ENCODE measurements around the gene YAF2.
A peak's percentile ranks its signal among the peaks of the same experiment; 100 is the strongest.
"Not testable (repeated sequence)": the region's sequence is repeated elsewhere in the genome, so short reads cannot be mapped to it uniquely, and the experiment has no call there.

YAF2 gene

DNA sequence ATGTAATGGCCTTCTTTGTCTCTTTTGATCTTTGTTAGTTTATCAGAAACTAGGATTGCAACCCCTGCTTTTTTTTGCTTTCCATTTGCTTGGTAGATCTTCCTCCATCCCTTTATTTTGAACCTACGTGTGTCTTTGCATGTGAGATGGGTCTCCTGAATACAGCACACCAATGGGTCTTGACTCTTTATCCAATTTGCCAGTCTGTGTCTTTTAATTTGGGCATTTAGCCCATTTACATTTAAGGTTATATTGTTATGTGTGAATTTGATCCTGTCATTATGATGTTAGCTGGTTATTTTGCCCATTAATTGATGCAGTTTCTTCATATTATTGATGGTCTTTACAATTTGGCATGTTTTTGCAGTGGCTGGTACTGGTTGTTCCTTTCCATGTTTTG, 14.6 kb upstream of the YAF2 start:
- not testable (repeated sequence) for DNase-seq (ENCODE audit: low spot score)

DNA sequence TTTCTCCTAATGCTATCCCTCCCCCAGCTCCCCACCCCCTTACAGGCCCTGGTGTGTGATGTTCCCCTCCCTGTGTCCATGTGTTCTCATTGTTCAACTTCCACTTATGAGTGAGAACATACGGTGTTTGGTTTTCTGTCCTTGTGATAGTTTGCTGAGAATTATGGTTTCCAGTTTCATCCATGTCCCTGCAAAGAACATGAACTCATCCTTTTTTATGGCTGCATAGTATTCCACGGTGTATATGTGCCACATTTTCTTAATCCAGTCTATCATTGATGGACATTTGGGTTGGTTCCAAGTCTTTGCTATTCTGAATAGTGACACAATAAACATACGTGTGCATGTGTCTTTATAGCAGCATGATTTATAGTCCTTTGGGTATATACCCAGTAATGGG, 11.0 kb upstream of the YAF2 start:
- not testable (repeated sequence) for DNase-seq (ENCODE audit: low spot score)

DNA sequence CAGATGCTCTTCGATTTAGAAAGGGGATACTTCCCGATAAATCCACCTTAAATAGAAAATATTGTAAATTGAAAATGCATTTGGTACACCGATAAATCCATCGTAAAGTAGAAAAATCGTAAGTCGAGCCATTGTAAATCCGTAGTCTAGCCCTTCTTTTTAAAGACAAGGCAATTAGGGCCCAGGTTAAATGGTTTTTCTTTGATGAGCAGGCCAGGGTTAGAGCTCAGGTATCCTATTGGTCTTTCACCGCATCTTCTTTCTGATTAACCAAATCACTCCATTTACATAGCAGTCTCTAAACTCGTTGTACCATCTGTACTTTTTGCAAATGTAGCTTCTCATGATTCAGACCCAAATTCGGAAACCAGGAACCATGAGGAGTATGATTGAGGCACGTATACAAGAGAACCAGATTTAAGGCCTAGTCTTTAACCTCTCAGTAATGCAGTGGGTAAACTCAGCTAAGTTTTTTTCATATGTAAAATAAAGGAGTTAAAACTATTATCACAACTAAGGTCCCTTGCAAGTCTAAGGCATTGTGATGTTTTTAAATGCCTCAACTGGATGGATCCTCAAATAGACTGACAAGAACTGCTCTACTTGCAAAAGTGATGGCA, 2.2 kb upstream of the YAF2 start:
- DNase-seq (ENCODE audit: low spot score) = no peak

DNA sequence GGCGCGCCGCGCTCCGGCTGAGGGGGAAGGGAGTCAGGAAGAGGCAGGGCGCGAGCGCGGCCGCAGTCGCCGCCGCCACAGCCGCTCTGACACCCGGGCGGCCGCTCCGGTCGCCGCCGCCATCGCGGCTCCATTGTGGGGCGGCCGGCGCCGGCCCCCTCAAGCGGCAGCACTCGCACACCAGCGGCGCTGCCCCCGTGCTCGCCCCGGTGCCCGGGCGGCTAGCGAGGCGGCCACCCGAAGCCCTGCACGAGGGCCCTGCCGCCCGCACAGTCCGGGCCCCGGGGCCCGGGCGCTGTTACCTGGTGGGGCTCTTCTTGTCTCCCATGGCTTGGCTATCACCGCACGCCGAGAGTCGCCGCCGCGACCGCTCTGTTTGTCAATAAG, 202 bp downstream of the YAF2 start:
- DNase-seq (ENCODE audit: low spot score) = no peak

DNA sequence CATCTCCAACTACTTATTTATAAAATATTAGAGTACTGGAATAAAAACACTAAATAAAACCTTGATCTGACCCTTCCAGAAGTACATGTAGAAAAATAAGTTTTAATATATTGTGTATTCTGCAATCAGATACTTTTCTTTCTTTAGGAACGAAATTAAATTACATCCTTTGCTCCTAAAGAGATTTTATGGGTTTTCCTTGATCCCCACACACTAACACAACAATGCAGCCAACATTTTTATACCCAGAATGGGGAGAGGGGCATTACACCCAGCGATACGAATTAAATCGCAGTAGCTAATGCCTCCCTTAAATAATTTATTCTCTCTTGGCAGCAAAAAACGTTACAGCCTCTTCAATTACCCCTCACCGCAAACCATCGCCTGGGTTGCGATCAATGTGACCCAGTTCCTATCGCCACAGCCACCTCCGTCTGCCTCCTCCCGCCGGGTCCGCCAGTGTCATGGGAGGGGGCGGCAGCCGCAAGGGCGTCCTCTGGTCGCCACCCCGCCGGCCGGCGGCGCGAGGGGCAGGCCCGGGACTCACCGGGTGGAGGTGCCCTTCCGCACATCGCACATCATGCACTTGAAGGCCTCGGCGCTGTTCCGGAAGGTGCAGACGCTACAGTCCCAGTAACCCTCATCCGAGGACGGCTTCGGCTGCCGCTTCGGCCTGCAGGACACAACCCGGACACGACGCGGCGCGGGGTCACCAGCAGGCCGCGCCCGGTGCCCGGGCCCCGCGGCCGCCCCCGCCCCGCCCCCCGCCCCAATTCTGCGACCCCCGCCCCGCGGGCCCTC, 796 bp downstream of the YAF2 start:
- peak; percentile 51 for DNase-seq (ENCODE audit: low spot score)

DNA sequence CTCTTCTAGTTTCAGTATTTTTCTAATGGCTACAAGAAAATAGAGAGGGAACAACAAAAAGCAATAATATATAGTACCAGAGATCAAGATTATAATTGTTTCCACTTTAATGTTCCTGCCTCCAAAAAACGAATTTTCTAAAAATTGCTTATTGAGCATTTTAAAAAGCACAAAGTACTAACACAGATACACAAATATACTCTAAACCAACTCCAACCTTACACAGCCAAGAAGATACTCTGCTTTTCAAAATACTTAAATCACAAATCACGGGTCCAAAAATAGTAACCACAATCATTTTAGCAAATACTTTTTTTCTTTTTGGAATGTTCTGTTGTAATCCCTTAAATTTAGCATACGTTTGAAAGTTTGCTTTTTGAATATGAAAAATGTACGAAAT, 2.0 kb downstream of the YAF2 start:
- DNase-seq (ENCODE audit: low spot score) = no peak

DNA sequence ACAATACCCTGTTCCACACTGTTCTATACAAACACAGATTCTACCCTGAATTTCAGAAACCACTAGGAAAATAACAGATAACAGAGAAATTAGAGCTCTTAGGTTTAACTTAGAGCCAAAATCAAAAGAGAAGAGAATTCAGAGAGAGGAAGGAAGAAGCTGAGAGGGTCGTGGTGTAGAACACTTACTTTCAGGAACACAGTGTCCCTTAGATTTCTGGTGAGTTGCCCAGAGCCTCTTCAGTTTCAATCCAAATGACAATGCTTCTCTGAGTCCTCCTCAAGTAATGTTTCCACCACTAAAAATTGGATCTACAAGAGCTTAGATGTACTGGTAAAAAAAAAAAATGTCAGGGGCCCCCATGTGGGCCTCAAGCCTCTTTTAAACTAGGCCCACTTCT, 2.6 kb downstream of the YAF2 start:
- DNase-seq (ENCODE audit: low spot score) = no peak

DNA sequence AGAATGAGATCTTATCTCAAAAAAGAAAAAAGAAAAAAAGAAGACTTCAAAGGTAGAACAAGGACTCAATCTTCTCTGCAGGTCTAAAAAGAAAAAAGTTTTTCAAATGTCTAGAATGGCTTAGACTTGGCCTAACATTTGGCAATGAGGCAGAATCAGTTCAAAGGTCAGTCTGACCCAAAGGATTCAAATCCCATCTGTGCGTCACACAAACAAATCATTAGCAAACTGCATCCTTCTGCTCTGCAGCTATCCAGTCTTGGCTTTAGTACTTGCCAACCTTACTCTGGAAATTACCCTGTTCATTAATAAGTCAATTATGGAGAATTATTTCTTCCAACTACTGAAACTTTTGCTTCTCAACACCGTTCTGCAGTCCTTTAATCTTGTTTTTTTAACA, 3.1 kb downstream of the YAF2 start:
- no peak for DNase-seq (ENCODE audit: low spot score)

DNA sequence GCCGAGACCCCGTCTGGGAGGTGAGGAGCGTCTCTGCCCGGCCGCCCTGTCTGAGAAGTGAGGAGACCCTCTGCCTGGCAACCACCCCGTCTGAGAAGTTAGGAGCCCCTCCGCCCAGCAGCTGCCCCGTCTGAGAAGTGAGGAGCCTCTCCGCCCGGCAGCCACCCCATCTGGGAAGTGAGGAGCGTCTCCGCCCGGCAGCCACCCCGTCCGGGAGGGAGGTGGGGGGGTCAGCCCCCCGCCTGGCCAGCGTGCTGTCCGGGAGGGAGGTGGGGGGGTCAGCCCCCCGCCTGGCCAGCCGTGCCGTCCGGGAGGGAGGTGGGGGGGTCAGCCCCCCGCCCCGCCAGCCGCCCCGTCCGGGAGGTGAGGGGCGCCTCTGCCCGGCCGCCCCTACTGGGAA, 10.5 kb downstream of the YAF2 start:
- DNase-seq (ENCODE audit: low spot score) = not testable (repeated sequence)

DNA sequence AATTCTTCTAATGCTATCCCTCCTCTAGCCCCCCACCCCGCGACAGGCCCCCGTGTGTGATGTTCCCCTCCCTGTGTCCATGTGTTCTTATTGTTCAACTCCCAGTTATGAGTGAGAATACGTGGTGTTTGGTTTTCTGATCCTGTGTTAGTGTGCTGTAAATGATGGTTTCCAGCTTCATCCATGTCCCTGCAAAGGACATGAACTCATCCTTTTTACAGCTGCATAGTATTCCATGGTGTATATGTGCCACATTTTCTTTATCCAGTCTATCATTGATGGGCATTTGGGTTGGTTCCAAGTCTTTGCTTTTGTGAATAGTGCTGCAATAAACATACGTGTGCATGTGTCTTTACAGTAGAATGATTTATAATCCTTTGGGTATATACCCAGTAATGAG, 13.5 kb downstream of the YAF2 start:
- DNase-seq (ENCODE audit: low spot score) = not testable (repeated sequence)

DNA sequence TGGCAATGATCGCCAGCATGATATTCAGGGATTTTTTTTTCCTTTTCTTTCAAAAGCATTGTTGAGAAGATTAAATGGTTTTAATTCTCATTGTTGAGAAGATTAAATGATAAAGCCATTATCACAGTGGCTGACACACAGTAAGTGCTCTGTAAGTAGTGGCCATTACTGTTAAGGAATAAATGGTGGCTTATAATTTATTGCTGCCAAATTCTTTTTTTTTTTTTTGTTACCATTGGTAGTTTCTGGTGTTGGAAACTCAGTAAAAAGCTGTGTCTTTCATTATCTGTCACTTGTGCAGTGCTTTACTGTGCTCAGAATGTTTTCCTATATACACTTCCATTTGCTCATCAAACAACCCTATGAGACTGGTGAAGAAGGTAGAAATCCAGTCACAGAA, 15.3 kb downstream of the YAF2 start:
- no peak for DNase-seq (ENCODE audit: low spot score)

DNA sequence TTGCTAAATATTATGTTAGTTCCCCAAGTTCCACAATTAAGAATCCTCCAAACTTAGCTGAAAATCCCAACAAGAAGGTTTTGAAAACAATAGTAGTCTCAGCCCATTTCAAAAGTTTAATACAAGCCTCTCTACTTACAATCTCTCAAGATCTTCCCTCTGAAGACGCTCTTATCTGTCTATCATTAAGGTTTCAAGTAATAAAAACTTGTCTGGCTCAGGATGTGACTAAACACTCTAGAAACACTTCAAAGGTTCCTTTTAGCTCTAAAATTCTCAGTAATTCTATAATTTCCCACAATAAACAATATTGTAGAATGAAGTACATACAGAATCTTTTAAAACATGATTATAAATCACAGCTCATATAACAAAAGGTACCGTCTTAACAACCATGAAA, 16.3 kb downstream of the YAF2 start:
- no peak for DNase-seq (ENCODE audit: low spot score)

DNA sequence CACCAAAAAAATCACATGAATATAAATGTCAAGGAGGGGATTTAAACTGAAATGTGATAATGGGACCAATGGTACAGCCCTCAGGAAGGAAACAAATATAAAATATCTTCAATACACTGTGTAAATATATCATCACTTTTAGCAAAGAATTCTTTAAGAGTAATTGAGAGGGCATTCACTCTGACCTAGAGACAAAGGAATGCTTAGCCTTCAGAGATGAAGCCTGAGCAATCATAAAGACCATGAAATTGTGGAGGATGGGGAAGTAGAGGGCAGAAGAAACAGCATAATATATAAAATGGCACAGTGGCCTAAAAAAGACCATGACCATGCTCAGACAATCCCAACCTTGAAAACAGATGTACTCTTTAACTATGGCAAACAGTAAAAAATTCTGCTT, 20.4 kb downstream of the YAF2 start:
- no peak for DNase-seq (ENCODE audit: low spot score)

DNA sequence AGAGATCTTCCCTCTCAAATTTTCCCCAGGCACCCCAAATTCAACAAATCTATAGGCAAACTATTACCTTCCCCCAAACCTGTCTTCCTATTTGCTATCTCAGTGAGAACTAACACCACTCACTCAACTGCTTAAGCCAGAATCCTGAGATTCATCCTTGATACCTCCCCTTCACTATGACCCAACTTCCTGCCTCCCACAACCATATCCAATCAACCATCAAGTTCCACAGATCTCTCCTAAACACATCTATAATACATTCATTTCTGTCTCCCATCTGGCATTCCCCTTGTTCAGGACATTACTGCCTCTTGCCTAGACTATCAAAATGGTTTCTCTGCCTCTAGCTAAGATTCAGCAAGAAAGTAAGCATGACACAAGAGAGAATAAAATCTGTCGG, 21.3 kb downstream of the YAF2 start:
- DNase-seq (ENCODE audit: low spot score) = no peak

DNA sequence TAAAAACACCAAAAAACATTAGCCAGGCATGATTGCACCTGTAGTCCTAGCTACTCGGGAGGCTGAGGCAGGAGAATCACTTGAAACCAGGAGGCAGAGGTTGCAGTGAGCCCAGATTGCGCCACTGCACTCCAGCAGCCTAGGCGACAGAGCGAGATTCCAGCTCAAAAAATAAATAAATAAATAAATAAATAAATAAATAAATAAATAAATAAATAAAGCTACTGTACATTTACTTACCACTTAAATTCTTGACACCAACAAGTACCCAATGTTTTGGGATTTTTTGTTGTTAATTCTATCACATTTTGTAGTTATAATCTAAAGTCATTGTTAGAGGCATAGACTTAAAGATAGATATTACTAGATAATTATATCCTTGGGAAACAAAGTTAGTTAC, 22.3 kb downstream of the YAF2 start:
- not testable (repeated sequence) for DNase-seq (ENCODE audit: low spot score)

DNA sequence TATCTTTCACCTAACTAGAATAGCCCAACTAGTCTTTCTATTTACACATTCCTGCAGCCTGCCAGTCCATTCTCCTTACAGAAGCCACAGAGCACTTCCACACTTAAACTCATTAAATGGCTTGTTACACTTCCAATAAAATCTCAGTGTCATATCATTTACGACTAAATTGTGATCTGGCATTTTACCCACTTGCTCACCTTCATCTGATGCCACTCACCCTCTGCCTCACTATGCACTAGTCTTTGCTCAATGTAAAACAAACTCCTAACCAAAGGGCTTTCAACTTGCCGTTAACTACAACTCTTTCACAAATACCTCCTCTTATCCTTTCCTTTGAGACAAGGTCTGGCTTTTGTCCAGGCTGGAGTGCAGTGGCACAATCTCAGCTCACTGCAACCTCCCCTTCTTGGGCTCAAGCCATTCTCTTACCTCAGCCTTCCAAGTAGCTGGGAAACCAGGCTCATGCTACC, 24.1 kb downstream of the YAF2 start:
- no peak for DNase-seq (ENCODE audit: low spot score)

DNA sequence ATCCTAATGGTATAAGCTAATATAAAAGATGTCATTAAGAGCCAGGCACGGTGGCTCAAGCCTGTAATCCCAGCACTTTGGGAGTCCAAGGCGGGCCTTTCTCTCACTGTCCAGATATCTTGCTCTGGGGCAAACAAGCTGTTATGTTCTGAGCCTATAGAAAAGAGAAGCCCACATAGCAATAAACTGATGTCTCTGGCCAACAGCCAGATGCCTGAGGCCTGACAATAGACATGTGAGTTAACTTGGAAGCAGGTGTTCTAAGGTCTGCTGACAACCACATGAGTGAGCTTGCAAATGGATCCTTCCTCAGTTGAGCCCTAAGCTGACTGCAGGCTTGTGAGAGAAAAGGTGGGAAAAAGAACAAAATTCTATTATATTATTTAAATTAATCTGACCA, 25.0 kb downstream of the YAF2 start:
- no peak for DNase-seq (ENCODE audit: low spot score)

DNA sequence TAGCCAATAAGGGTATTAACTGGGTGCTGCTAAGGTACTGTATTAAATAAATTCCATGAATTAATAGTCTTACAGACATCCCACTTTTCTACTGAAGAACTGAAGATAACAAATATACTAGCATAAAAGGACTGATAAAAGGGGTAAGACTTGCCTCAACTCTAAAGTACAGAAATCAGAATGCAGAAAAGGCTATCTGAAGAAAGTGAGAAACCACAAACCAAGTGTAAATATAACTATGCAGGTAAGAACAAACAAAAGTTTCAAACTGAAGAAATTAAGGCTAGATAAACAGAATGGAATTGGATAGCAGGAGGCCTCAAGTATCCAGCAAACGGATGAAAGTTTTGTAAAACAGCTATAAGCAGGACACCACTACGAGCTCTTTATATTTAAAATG, 29.5 kb downstream of the YAF2 start:
- DNase-seq (ENCODE audit: low spot score) = no peak

DNA sequence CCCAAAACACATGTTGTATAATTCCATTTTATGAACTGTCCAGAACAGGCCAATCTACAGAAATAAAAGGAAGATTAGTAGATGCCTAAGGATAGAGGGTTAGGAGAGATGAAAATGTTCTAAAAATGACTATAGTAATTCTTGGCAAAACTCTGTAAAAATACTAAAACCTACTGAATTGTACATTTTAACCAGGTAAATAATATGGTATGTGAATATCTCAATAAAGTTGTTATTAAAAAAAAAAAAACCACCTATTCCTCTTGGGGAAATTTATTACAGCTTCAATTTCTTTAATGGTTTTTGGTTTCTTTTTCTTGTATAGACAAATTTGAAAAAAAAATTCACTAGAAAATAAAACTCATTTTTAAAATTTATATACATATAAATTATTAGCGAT, 33.2 kb downstream of the YAF2 start:
- DNase-seq (ENCODE audit: low spot score) = no peak

DNA sequence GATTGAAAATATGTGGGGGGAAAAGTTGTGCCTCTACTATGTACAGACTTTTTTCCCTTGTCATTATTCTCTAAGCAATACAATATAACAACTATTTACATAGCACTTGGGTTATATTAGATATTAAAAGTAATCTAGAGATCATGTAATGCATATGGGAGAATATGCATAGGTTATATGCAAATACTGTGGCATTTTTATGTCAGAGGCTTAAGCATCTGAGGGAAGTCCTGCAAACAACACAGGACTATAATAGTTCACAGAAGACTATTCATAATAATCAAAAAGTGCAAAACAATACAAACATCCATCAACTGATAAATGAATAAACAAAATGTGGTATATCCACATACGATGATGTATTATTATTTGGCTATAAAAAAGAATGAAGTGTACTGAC, 33.7 kb downstream of the YAF2 start:
- no peak for DNase-seq (ENCODE audit: low spot score)

DNA sequence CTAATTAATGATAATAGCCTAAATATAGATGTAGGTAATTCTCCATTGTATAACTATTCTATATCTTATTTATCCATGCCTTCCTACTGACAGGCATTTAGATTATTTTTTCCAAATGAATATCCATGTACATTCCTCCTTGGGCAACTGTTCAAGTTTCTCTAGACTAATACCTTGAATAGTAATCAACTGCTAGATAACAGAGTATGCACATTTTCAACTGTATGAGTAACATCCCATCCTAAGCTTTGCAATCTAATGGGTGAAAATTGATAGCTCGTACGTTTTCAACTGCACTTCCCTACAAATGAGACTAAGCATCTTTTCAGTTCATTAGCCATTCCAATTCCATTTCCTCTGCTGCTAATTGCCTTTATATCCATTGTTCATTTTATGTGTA, 37.0 kb downstream of the YAF2 start:
- no peak for DNase-seq (ENCODE audit: low spot score)

DNA sequence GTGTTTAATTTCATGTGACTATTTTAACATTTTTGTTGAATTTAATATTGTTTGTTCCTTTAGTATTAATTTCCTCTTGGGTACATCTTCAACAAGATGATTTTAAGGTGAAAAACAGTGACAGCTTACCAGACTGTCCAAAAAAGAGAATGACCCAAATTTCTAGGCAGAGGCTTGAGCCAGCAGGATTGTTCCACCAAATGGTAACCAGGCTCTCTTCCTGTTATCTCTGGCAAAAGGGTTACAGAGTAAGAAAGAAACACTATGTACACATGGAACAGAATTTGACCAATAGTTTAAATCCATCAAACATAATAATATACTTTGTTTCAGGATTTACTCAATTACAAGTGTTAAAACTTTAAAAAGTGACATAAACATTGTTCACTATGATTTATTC, 39.0 kb downstream of the YAF2 start:
- DNase-seq (ENCODE audit: low spot score) = no peak

DNA sequence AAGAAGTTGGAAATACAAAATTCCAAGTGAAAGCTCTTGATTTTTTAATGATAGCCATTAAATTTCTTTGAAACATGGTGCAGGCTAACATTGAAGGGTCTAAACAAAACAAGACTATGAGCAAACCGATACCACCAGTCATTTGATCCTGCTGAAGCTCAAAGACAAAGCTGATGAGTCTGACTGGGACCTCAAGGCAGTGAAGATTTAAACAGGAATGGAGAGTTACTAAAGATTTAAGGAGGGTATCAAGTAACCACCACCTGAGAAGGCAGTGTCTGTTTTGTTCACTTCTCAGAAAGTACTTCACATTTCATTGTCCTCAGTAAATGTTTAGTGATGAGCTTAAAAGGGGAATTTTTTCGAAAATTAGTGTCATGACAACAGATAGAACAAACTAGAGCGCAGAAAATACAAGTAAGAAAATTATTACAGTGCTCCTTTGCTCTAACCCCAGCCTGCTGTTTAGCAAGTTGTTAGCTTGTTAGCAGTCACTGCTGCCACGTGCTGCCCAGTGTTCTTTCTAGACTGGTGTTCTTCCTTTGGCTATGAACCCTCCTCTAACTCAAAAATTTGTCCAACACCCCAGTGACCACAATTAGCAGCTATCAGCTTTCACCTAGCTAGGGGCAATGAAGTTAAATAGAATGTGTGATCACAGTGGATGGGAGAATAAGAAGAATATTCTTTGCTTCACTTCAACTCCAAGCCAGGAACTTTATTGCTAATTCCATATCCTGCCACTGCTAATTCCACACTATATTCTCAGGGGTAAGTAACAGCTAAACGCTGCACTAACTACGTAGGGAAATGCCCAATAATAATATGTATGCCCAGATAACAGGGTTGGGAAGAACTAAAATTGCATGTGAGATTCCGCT, 41.1 kb downstream of the YAF2 start:
- no peak for DNase-seq (ENCODE audit: low spot score)
